HG03196 (cell line): Measurements from ENCODE around the gene WWOX.

ENCODE experiments used
- ATAC-seq: cut with Tn5 transposase; IDR thresholded peaks from one replicate; pipeline ENCODE4 v1.9.1; 2021; ENCODE audit not compliant: unreplicated experiment

Gene WWOX

DNA sequence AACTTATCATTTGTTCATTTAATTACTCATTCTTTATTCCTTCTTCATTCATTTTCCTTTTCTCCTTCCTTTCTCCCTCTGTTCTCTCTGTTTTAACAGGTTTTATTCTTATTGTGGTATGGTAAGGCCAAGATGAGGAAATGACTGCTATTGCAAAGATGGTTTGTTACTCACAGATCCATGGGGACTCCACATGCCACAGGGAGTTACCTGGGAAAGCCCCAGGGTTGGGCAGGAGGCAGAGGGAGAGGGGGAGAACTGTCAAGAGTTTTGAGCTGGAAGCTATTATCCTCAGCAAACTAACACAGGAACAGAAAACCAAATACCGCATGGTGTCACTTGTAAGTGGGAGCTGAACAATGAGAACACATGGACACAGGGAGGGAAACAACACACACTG is 453.3 kb downstream of the WWOX start:
- no peak for ATAC-seq

DNA sequence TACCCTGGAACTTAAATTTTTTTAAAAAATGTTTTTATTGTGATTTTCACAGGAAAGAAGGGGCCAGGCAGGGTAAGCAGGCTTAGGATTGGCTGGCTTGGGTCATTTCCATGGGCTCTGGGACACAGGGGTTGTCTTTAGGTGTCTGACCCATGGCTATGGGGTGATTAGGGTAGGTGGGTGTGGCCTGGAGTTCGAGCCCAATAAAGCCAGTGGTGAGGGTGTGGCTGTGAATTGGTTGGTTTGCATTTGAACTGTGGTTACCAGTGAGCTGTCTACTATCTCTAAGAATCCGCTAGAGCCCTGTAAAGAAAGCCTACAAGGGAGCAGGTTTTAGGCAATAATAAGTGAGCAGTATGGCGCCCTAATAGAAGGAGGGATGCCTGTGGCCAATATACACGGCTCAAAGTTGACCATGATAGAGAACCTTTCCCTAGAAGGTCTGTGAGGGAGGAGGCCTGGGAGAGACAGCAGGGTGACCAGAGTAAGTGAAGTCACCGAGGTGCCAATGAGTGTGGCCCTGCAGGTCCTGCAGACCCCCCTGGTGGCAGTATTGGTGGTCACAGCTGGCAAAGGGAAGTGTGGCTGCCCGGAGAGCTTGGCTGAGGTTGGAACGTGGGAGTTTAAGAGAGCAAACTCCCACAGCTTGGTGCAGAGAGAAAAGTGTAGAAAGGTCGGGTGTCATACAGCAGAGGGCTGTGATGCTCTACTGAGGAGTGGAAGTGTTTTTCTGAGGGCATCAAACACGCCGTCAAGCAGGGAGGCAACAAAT is 454.0 kb downstream of the WWOX start:
- no peak for ATAC-seq

DNA sequence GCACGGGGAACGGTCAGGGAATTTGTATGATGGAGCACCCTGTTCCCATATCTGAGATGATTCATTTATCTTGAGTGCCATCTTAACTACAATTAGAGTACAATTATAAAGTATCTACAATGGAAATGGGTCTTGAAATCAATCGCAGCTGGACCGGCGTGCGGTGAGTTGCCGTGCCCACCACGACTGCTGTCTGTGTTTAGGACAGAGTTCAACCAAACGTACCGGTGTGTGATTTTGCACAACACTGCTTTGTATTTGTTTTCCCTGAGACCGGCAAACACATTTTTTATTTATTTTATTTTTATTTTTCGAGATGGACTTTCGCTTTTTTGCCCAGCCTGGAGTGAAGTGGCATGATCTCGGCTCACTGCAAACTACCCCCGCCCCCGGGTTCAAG is 457.0 kb downstream of the WWOX start:
- ATAC-seq = no peak

DNA sequence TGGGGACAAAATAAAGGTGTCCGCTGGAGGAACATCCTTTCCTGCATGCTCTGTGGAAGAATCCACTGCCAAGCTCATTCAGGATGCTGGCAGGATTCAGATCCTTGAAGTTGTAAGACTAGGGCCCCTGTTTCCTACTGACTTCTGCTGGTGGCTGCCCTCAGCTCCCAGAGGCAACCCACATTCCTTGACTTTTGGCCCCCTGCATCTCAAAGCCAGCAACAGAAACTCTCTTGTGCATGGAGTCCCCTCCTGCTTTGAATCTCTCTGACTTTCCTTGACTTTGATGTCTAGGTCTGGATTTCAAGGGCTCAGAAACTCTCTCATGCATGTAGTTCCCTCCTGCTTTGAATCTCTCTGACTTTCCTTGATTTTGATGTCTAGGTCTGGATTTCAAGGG is 461.5 kb downstream of the WWOX start:
- no peak for ATAC-seq

DNA sequence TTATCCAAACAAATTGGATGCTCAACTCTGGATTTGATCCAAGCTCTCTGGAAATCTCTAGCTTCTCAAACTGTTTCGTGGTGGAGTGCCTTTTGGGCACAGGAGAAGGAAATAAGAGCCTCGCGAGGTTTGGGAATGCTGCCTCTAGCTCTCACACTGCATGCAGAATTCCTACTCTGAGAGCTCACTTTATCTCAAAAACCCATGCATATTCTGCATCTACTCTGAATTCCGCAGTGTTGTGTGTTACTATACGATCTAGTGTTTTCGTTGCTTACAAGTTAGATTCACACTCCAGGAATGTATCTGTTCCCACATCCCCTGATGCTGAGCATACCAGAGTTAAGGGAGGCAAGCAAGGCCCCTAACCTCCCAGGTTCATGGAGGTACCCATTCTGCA is 462.7 kb downstream of the WWOX start:
- ATAC-seq = no peak

DNA sequence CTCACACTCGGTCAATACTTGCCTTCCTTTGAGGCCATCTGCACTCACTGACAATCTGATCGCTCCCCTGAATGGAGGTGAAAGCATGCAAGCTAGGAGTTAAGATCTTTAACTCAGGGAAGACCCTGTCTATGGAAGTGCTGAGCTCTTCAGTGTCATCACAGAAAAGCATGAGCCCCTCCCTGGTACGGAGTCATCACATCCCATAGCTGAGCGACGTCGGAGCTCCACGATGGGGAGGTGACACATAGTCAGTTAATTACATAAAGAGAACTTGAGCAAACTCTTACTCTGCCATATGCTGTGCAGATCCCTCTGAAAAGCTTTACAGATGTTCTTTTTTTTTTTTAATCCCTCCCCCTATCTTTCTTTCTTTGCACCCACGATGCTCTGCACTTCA is 463.2 kb downstream of the WWOX start:
- no peak for ATAC-seq

DNA sequence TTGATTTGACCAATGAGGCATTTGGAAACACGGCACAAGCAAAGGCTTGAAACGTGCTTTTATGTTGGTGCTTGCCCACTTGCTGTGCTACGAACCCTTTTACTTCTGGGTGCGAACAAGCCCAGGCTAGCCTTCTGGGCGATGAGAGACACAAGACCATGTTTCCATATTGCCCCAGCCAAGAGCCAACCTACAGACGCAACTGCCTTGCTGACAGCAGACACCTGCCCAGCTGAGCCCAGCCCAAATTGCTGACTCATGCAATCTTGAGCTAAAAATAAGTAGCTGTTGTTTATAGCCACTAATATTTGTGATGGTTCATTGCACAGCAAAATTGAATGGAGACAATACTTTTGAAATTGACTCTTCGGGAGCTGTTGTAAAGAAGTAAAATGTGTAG is 464.5 kb downstream of the WWOX start:
- ATAC-seq = no peak

DNA sequence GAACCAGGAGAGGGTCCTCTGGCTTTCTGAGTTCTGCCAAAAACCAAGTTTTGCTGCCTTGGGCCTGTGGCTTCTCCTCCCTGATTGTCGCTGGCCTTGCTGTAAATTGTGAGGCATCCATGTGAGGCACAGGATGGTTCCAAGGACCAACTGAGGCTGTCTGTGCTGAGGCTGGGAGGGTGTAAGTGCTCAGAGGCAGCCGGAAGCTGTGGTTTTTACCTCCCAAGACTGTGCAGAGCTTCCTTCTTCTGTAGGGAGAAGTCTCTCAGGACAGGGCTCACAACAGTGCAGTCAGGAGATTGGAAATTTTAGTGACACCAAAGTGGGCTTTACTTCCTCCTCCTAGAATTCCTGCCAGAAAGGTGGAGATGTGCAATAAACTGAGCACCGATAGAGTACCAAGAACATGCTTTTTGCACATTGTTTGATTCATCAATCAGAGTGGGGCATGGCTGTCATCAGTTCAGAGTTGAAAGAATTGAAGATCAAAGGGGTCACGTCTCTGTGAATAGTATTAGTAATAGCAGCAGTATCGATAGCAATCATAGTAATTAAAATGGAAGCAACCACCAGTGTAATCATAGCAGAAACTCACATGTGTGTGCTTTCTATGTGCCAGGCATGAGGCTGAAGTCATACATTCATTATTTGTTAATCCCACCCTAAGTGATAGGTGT is 467.1 kb downstream of the WWOX start:
- no peak for ATAC-seq

DNA sequence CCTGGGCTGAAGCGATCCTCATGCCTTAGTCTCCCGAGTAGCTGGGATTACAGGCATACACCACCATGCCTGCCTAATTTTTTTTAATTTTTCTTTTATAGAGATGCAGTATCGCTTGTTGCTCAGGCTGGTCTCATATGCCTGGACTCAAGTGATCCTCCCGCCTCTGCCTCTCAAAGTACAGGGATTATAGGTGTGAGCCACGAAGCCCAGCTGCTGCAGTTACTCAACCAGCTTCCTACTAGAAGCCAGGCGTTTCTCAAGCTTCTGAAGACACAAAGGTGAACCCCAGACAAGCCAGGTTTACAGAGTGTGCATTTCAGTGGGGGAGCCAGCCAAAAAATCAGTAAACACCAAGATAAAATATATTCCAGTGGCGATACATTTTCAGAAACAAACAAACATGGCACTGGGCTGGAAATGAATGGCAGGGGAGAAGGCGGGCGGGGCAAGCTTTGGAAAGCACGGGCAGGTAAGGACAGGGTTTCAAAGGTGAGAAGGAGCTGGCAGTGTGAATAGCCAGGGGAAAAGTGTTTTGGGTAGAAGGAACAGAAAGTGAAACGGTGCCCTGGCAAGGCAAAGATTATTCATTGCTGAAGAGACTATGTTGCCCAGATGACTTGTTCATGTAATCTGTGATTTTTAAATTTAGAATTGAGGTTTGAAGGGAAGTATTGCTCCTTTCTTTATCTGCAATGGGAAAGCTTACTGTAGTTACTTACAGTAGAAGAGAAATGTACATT is 471.1 kb downstream of the WWOX start:
- ATAC-seq = peak; percentile 56

DNA sequence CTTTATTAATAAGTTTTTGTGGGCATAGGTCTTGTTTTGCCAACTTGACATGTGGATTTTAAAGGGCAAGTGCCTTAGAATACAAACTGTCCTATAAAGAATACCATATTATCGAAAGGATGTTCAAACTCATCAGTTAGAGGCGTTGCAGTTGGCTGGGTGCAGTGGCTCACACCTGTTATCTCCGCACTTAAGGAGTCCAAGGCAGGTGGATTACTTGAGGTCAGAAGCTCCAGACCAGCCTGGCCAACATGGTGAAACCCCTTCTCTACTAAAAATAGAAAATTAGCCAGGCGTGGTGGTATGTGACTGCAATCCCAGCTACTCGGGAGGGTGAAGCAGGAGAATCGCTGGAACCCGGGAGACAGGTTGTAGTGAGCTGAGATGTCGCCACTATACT is 472.0 kb downstream of the WWOX start:
- ATAC-seq = no peak

DNA sequence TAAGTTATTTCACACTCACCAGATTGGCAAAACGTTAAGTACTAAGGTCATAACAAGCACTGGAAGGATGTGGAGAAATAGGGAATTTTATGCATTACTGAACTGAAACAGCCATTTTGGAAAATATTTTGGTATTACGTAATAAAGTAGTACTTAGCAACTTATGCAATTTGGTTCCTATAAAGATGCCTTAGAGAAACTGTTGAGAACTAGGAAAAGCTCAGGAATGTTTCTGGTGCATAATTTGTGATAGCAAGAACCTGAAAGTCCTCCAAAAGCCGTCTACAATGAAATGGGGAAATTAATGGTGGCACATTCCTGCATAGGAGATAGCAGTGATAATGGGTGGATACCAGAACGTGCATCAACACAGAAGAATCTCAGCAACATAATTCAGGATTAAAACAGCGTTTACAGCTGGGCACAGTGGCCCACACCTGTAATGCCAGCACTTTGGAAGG is 472.5 kb downstream of the WWOX start:
- ATAC-seq = no peak

DNA sequence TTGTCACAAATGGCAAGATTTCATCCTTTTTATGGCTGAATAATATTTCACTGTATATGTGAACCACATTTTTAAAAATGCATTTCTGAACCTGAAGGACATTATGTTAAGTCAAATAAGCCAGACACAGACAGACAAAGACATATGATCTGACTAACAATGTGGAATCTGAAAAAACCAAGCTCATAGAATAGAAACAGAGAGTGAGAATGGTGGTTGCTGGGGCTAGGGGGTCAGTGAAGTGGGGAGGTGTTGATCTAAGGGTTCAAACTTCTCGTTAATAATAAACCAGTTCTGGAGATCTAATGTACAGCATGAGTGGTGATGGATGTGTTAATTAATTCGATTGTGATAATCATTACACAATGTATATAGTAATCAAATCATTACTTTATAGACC is 475.1 kb downstream of the WWOX start:
- ATAC-seq = peak; percentile 70

DNA sequence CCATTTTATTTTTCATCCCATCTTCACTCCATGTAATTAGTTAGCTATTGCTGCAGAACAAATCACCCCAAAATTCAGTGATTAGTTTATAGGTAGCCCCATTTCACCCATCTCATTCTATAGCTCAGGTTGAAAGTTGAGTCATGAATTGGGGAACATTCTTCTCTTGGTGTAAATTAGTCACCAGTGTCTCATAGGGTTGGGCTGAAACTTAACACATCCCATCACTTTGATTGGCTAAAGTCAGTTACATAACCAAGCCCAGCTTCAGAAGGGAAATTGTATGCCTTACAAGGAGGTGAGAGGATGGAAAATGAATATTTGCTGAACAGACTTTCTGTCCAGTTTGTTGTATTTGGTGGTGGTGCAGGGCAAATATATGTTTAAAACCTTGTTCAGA is 477.5 kb downstream of the WWOX start:
- no peak for ATAC-seq

DNA sequence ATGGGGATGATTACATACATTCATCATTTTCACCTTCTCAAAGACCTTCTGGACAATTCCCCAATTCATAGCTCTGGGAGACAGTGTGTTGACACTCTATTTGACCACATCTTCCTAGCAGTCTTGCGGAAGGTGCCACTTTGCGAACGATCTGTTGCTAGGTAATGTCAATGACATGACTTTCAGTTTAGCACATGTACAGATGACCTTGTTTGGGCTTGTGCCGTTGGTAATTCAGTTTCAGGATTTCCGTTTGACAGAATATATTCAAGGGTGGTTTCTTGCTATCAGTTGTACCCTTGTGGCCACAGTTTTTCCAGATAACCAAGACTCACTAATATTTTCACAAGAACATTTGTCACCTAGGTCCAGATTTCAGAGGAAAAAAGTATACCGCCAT is 478.2 kb downstream of the WWOX start:
- ATAC-seq = no peak

DNA sequence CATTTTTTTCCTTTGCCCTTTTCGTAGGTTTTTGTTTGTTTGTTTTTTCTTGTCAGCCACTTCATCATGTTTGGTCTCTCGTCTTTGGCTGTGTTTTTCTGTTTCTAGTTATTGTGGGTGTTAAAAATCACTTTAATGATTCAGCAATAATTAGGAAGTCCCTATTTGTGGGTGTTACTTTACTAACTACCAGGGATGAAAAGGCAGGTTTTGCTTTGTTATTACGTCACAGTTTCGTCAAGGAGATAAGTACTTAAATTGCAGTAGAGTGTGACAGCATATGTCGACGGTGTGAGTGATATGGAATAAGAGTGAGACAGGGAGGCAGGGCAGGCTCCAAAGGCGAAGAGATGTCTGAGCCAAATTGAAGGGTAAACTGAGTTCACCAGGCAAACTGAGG is 479.6 kb downstream of the WWOX start:
- no peak for ATAC-seq

DNA sequence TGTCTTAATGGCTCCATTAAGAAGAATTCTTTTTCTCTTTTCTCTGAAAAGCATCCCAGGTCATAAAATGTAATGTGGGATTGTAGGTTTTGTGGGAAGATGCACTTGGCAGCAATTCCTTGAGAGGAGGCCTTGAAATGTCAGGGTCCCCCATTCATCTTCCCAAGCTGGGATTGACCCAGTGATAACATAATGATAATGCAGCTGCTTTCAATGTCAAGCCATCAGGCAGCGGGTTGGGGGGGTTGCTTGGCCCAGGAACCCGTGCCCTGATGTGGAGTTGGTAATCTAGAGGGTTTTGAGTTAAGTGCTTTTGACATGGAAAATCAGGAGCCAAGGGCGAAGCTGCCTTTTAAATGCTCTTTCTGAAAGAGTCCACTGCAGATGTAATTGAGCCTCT is 484.0 kb downstream of the WWOX start:
- ATAC-seq = no peak

DNA sequence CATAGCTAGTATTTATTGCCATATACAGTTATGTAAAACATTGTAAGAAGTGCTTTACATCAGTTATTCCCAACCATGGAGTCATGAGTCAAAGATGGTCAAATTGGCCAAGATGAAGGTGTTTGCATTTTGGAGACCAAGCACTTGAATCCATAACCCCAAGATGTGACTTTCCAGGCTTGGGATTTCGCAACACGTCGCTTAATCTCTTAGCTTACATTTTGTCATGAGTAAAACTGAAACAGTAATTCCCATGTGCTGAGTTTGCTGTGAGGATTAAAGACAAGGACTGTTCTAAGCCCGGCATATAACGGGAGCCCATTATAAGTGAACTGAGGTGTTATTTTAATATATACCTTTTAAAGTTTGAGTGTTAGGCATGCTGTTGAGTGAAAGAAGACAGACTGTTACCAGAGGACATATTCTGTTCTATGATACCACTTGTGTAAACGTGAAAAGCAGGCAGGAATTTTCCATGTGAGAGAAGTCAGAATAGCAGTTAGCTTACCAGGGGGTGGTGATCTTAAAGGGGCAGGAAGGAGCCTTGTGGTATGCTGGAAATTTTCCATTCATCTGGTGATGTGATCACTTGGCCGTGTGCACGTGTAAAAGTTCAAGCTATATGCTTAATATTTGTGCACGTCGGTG is 484.9 kb downstream of the WWOX start:
- ATAC-seq = no peak

DNA sequence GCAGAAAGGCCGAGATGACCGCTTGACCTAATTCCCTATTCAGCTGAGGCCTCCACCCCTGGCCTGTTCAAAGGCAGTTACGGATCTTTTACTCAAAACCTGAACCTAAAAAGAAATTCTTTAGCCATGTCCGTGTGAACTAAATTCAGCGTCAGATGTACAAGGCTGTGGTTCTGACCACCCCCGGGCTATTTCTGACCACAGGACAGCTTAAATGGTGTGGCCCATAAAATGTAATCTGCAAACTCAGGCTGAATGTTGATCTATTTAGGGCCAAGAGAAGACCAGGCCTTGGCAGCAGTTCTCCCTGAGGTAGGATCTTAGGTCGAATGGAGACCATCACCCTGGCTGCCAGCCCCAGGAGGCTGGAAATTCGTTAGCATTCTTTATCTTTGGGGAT is 485.5 kb downstream of the WWOX start:
- no peak for ATAC-seq

DNA sequence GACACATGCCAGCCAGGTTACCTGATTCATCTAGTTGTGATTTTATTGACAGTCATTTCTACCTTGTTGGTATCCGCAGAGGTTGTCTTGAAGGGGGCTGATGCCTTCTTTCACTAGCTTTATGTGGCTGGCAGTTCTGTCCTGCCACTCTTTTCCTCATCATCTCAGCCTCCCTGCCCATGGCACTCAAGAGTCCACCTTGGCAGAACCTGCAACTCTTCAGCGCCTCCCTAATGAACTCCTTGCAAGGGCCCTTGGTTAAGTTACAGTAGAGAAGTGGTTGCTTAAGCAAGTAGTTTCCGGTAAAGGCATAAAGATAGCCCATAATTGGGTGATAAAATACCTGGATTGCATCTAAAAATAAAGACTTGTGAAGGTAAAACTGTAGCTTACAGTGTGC is 489.9 kb downstream of the WWOX start:
- ATAC-seq = no peak

DNA sequence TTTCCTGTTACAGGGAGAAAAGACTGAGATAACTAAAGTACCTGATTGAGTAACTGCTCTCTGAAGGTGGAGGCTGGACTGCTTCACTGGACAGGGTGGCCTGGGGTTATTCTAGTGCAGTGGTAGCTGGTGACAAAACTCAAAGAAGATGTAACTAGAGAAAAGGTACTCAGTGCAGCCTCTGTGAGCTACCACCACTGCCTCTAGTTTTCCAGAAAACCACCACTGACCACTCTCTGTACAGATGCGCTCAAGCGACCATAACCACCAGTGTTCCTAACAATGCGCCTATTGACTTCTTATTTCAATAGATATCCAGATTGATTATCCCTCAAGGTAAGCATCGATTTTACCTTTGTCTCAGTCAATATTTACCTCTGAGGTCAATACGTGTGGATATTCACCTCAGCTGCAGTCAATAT is 492.2 kb downstream of the WWOX start:
- ATAC-seq = no peak

DNA sequence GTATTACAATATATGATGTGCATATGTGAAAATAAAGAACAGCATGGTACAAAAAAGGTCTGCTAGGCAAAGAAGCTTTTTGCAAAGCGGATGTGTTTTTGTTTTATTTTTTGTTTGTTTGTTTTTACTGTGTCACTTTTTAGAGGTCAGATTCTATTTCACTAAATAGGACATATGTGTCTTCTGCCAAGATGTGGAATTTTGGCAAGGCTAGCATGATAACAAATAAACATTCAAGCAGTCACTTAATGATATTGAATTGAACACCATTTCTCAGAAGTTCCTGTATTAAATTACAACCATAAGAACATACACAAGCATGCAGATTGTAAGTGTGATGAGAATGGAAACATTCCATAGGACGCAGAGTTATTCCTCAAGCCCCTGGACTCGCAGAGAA is 492.7 kb downstream of the WWOX start:
- ATAC-seq = no peak

DNA sequence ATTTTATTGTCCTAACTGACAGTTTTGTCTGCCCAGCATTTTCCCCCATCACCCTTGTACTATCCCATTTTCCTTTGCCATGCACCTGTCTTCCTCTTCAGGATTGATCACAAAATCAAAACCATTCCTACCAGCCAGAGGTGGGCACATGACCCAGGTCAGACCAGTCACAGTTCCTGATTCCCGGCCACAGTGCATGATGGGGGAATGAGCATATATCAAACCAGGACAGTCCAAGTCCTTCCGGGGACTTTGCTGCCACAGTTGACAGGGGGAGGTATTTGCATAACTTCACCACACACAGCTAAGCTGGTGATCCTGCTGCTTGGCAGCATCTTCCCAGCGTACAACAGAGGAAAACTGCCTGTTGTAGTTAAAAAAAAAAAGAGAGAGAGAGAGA is 493.9 kb downstream of the WWOX start:
- ATAC-seq = no peak
